GM04503 (cell line): Measurements from ENCODE around the gene SULT1A1.
"Not testable (repeated sequence)": the region's sequence is repeated elsewhere in the genome, so short reads cannot be mapped to it uniquely, and the experiment has no call there.

Experiments
- DNase-seq: peaks from one replicate; pipeline ENCODE4 v3.0.0-alpha.2; 2012; ENCODE audit warnings: low read depth

Gene SULT1A1

DNA sequence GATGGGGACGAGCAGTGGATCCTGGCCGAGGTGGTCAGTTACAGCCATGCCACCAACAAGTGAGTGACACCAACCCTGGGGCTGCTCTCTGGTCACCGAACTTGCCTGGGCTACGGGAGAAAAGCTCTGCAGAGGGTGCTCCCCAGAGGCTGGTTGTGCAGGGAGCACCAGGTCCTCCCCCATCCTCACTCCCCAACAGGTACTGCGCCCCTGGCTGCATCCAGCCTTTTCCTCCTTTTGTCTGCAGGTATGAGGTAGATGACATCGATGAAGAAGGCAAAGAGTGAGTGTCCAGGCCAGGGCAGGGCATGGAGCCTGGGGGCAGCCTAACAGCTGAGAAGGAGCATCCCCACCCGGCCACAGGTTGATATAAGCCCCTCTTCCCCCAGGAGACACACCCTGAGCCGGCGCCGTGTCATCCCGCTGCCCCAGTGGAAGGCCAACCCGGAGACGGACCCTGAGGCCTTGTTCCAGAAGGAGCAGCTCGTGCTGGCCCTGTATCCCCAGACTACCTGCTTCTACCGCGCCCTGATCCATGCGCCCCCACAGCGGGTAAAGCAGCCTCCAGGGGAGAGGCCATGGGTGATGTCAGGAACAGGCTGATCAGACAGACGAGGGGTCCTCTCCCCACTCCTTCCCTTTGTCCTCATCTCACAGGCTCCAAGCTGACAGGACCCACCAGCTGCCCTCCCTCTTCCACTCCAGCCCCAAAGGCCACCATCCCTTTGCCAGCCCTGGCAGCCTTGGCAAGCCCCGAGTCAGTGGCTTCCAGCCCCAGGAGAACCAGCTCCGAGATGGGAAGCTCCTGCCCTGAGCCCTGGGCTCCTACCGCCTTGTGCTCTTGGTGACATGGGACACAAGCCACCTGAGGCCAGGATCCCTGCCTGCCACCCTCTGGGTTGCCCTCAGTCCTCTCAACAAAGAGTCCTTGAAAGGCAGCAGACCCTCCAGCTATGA is 19.2 kb downstream of the SULT1A1 start:
- no peak for DNase-seq

DNA sequence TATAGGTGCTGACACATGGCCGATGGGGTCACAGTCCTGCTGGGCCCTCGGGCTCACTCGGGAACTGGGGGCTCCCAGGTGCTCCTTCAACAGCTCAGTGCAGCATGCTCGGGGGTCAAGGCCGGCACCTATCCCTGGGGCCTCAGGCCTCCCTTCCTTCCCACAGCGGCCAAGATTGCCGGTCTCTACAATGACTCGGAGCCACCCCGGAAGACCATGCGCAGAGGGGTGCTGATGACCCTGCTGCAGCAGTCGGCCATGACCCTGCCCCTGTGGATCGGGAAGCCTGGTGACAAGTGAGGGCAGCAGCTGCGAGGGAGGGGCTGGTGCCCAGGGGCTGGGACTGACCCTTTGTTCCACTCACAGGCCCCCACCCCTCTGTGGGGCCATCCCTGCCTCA is 19.9 kb downstream of the SULT1A1 start:
- no peak for DNase-seq

DNA sequence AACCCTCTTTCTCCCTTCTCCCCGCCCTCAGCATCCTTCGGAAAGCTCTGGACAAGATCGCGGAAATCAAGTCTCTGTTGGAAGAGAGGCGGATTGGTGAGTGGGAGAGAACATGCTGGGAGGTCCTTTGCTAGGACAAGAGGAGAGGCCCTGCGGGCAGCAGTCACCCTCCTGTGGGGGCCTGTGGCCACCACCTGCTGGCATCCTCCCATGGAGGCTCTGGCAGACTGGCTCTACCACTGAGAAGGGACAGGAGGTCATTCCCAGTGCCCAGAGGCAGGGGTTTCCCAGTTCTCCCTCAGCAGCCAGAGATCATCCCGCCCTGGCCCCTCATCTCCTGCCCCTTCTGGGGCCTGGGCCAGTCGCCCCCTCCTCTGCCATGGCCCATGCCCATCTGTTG is 20.8 kb downstream of the SULT1A1 start:
- no peak for DNase-seq

DNA sequence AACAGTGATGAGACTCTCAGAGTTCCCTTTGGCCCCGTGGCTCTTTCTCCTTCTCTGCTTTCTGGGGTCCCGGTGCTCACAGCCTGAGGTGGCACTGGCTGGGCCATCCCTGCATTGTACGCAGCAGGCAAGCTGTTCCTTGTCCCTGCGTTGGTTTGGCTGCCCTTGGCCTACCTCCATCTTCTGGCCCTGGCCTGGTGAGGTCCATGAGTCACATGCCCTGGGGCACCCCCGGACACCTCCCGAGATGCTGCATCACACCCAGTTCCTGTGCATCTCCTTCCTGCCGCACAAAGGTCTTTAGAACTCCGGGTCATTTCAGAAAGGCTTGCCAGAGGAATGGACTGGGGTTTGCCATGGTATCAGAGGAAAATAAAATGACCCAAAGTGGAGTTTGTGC is 22.5 kb downstream of the SULT1A1 start:
- no peak for DNase-seq

DNA sequence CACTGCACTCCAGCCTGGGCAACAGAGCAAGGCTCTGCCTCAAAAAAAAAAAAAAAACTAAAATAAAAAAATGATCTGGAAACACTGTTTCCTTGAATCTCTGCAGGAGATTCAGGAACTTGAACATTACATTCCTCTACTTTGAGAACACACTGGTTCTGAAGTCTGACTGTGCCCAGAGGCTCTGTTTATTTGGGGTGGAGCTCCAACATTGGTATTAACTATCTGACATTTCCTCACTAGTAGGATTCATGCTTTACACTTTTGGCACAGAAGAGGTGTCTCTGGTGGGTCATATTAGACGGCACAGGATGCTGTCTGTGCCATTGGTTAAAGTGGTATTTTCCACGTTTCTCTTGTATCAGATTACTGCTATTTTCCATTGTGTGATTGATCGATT is 23.4 kb downstream of the SULT1A1 start:
- no peak for DNase-seq

DNA sequence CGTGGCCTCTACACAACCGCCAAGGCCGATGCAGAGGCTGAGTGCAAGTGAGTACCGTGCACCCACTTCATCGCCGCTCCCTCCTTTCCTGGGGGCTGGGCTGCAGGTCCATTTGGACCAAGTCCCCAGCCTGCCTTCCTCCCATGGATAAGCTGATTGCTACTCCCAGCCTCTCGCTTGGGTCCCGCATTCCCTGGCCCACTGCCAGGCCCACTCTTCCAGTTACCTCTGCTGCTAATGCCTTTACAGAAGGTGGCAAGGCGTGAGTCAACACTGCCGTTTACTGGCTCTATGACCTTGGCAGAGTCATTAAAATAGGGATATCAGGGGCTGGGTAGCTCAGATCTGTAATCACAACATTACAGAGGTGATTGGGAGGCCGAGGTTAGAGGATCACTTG is 24.2 kb downstream of the SULT1A1 start:
- DNase-seq, result no peak

DNA sequence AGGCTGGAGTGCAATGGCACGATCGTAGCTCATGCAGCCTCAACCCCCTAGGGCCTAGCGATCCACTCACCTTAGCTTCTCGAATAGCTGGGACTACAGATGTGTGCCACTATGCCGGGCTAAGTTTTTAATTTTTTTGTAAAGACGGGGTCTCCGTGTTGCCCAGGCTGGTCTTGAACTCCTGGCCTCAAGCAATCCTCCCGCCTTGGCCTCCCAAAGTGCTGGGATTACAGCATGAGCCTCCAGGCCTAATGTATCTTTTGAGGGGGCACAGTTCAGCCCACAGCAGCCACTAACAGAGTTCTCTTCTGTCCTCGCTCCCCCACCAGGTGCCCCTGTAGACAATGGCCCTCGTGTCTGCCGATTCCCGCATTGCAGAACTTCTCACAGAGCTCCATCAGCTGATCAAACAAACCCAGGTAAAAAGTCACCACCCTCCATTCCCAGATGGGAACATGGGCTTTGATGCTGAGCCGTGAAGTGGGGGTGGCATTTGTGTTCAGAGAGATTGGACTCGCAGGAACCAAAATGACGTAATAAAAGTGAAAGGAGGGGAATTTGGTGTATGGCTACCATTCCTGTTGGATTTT is 29.0 kb downstream of the SULT1A1 start:
- no peak for DNase-seq

DNA sequence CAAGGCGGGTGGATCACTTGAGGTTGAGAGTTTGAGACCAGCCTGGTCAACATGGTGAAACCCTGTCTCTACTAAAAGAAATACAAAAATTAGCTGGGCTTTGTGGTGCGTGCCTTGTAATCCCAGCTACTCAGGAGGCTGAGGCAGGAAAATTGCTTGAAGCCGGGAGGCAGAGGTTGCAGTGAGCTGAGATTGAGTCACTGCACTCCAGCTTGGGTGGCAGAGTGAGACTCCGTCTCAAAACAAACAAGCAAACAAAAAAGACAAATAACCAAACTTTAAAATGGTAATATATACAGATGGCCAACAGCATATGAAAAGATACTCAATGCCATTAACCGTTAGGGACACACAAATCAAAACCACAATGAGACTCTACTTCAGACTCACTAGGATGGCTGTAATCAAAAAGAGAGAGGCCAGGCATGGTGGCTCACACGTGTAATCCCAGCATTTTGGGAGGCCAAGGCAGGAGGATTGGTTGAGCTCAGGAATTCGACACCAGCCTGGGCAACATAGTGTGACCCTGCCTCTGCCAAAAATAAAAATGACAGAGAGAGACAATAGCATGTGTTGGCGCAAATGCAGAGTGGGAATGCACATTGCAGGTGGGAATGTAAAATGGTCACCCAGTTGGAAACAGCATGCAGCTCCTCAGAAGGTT is 34.3 kb downstream of the SULT1A1 start:
- DNase-seq, result no peak

DNA sequence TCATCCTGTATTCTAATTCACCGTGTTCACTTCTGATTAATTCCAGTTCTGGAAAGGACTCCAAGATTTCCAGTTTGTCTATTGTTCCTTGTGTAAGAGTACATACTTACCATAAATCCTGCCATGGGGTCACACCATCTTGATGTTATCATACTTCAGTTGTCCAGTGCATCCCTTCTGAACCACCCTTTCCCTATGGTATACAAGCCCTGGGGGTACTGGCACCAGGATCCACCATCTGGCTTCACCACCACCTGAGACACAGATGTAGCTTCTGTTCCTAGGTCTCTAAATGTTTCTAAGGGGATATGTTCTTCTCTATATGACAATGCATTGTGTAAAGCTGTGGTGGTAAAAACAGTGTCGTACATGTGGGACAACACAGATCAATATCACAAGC is 34.9 kb downstream of the SULT1A1 start:
- no peak for DNase-seq

DNA sequence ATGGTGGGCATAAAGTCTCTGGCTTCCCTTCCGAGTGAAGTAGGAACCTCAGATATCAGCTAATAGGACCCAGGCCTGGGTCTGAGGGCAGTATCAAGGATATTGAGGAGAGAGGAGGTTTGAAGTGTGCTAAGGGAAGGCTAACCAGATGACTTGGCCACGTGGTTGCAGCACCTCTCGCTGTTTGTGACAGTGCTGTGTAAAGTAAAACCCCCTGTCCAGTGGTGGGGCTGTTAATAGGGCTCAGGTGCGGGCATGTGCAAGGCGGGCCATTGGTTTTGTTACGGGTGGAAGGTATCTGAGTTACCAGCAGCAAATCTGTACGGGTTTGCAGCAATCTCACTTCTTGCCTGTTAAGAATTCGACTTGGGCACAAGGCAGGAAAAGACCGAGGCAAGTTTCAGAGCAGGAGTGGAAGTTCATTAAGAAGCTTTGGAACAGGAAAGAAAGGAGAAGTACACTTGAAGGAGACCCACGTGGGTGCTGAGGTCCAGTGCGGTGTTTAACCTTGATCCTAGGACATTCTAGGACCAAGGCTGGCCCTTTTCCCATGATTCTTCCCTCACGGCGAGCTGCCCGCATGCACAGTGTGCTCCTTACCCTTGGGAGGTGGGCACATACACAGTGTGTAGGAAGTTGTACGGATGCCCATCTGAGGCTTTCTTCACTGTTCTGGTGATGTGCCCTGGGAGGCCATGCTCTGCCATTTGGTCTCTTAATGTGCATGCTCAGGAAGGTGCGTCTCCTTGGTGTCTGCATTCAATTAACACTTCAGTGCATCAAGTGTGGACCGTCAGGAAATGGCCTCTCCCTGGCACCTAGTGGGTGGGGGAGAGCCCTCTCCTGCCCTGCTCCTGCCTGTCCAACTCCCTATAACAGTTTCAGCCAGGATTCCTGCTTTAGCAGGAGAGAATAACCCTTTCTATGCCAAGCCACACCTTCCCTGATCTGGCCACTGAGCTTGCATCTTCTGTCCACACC is 35.8 kb downstream of the SULT1A1 start:
- DNase-seq, result no peak

DNA sequence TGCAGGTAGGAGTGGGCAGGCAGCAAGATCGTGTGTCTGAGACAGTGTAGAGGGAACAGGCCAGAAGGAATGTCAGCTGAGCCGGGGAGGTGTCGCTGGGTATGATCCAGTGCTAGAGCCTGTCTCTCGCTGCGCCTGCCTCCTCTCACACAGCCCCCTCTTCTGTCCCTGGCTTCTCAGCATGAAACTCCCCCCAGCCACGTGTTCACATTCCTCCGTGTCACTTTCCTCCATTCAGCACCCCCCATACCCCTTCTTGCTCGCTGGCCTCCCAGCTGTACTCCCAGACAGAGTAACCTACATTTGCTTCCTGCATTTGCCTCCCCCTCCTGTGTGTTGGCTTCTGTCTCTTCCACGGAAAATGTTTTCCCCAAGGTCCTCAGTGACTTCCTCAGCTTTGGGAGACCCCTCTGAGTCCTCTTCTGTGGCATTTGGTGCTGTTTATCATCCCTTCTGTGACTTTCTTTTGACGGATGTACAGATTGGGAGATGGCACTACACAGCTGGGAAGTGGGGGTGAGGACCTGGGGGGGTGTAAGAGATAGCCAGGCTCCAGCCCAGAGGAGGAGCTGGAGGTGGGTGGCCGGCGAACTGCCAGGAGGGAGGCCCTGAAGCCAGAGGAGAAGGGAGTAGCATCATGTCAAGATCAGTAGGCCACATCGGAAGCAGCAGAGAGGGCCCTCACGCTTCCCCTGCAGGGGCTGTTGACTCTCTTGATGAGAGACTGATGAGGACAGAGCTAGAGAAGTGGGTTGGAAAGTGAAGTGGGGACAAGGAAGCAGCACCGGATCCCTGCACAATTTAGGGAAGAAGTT is 36.9 kb downstream of the SULT1A1 start:
- no peak for DNase-seq

DNA sequence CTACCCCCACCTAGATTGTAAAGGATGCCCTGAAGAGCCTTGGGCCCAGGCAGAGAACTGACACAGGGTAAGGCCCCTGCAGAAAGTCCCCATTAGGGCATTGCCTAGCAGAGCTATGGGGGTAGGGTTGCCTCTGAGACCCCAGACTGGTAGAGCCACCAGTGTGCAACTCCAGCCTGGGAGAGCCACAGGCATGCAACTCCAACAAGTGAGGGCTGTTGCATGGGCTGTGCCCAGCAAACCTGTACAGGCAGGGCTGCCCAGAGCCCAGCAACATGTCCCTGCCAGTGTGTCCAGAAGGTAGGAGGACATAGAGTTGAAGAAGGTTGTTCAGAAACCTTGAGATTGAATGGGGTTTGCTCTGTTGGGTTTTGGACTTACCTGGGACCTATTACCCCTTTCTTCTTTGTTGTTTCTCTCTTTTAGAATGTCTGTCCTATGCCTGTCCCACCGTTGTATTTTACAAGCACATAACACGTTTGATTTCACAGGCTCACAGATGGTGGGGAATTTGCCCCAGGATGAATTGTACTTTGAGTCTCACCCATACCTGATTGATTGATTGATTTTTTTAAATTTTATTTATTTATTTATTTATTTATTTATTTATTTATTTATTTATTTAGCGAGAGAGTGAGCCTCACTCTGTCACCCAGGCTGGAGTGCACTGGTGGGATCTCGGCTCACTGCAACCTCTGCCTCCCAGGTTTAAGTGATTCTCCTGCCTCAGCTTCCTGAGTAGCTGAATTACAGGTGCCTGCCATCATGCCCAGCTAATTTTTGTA is 39.7 kb downstream of the SULT1A1 start:
- no peak for DNase-seq

DNA sequence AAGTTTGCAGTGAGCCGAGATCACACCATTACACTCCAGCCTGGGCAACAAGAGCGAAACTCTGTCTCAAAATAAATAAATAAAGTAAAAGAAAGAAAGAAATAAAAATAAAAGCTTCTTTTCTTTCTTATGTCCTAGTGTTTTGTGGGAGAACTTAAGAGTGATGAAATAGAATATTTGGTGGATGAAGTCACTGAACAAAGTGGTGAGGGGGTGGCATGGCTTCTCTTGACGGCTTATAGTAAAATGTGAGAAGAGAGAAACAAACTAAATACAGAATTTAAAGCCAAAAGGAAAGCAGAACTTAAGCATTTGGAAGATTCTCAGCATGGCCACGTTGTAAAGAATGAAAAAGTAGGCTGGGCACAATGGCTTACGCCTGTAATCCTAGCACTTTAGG is 40.8 kb downstream of the SULT1A1 start:
- DNase-seq, result no peak

DNA sequence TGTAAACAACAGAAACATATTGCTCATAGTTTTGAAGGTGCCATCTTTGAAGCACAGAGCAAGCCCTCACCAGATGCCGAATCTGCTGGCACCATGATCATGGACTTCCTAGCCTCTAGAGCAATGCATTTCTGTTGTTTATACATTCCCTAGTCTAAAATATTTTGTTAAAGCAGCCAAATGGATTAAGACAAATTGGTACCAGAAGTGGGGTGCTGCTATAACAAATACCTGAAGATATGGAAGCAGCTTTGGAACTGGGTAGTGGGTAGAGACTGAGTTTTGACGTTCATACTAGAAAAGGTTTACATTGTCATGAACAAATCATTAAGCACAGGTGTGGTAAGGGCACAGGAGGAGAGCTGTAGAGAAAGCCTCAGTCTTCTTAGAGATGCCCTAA is 42.6 kb downstream of the SULT1A1 start:
- DNase-seq, result no peak

DNA sequence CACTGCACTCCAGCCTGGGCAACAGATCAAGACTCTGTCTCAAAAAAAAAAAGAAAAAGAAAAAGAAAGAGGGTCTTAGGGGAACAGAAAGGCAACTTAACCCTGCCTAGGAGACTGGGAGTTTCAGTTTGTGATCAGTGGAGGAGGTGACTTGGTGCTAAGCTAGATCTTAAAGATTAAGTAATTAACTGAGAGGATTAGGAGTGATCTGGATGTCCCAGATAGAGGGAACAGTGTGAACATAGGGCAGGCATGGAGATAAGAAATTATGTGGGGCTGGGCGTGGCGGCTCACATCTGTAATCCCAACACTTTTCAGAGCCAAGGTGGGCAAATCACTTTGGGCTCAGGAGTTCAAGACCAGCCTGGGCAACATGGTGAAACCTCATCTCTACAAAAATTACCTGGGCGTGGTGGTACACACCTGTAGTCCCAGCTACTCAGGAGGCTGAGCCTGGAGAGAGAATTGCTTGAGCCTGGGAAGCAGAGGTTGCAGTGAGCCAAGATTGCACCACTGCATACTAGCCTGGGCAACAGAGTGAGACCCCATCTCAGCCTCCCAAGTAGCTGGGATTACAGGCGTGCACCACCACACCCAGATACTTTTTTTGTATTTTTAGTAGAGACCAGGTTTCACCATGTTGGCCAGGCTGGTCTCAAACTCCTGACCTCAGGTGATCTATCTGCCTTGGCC is 43.5 kb downstream of the SULT1A1 start:
- DNase-seq, result not testable (repeated sequence)

DNA sequence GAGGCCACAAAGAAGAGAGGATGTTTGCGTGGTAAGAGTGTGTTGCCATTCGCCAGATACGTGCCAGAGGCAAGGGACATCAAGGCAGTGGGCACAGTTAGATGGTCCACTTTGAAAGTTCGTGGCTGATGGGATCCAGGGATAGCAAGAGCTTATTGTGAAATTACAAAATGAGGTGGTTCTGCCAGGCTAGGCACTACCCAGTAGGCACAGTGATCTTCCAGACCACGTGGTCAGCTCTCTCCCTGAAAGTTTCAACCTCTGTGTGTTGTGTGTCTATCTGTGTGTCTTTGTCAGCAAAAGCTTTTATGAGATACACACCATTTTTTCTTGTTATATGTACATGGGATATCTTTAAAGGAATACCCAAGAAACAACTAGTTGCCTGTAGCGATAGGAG is 46.6 kb downstream of the SULT1A1 start:
- no peak for DNase-seq

DNA sequence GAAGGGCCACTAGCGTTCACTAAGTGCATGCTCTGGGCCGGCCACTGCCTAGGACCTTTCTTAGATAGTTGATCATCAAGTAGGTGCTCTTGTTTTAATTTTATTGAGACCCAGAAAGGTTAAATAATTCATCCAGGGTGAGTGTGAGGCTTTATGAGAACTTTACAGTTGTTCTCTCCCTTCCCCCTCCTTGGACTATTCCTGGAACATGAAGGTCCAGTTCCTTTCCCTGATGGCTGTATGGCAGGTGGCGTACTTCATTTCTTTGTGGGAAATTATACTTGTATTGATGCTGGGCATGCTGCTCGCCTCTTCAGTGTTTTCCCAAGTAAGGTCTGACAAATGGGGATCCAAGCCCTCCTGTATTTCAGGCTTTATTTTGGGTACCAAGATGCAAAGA is 47.6 kb downstream of the SULT1A1 start:
- no peak for DNase-seq

DNA sequence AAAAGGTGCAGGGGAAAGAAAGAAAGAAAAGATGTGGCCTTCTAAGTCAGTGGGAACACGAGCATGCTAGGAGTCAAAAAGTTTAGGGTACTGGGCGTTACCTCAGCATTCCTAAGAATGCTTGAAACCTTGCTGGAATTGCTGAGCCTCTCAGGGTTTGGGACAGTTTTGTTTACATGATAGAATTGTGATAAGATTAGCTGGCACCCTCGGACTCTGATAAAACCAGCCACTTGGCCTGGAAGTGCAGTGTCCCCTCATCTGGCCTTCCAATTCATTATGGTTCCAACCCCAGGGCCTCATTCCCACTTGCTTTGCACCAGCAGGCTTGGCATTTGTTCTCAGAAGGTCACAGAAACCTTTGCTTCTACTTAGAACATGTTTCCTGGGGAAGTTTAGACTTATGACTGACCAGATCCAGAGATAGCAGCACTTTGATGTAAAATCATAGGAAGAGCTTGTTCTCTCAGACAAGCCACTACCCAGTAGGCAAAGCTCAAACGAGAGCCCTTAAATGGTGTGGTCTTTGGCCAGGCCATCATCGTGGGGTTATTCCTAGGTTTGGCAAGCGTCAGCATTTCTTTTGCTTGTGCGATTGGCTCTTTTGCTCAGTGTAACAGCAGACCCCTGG is 48.2 kb downstream of the SULT1A1 start:
- no peak for DNase-seq

DNA sequence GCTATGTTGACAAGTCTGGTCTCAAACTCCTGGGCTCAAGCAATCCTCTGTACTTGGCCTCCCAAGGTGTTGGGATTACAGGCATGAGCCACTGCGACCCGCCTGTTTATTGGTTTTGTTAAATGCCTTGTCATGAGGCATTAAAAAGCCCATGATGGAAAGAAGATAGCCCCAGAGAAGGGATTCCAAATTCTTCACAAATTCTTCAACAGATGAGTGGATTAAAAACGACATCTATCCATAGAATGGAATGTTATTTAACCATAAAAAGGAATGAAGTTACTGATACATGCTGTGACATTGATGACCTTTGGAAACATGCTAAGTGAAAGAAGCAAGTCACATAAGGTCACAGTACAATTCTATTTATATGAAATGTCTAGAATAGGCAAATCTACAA is 51.4 kb downstream of the SULT1A1 start:
- no peak for DNase-seq
